Measurements from ENCODE around the gene HCN2.

Gene HCN2

DNA sequence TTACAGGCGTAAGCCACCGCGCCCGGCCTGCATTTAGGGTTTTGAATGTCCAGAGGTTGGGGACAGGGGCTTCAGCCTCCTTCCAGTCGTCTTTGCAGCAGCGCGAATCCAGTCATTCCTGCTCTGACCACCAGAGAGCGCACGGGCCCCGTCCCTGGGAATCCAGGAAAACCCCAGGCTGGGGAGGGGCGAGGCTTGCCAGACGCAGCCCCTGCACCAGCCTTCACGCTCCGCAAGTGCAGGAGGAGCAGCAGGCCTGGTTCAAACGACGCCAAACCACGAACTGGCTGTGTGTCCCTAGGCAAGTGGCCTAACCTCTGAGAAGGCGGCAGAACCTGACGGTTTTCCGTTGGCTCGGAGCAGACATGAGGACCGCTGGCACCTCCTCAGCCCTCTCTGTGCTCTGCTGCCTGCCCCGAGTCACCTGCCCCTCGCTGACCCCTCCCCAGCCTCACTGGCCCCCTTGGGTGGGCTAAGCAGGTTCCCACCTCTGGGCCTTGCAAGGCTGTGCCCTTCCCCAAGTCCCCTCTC lies 75.3 kb downstream of the HCN2 start:
- TF ChIP-seq, protein P1, sequence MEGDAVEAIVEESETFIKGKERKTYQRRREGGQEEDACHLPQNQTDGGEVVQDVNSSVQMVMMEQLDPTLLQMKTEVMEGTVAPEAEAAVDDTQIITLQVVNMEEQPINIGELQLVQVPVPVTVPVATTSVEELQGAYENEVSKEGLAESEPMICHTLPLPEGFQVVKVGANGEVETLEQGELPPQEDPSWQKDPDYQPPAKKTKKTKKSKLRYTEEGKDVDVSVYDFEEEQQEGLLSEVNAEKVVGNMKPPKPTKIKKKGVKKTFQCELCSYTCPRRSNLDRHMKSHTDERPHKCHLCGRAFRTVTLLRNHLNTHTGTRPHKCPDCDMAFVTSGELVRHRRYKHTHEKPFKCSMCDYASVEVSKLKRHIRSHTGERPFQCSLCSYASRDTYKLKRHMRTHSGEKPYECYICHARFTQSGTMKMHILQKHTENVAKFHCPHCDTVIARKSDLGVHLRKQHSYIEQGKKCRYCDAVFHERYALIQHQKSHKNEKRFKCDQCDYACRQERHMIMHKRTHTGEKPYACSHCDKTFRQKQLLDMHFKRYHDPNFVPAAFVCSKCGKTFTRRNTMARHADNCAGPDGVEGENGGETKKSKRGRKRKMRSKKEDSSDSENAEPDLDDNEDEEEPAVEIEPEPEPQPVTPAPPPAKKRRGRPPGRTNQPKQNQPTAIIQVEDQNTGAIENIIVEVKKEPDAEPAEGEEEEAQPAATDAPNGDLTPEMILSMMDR (IDR thresholded peaks at IDR 0.05; ENCODE audit: low read depth, low read length) = peak; percentile 88
- peak; percentile 27 for DNase-seq (ENCODE audit: extremely low read depth, low read depth)

All from AG09319 (cell line).